HepG2 (cell line): ENCODE results near the gene FAF1. TPM values are rescaled to one million over a fixed set of nuclear protein-coding genes. Genes with fewer than 3 reads are reported as not detected.

ENCODE experiments used
- HOXA5 ChIP-seq: sonication (generic); formaldehyde crosslinking; IDR thresholded peaks from 2 replicates; pipeline ENCODE4 v1.4.0; 2020; ENCODE audit warnings: missing genetic modification reagents
- MTA1 ChIP-seq: sonication (generic); formaldehyde crosslinking; IDR thresholded peaks from 2 replicates; pipeline ENCODE4 v1.4.0; 2020; ENCODE audit warnings: missing genetic modification reagents, mild to moderate bottlenecking, borderline replicate concordance
- NPAS2 ChIP-seq: sonication (generic); formaldehyde crosslinking; IDR thresholded peaks from 2 replicates; pipeline ENCODE4 v1.8.0; 2022; ENCODE audit warnings: mild to moderate bottlenecking, missing genetic modification reagents, borderline replicate concordance
- PHF21A ChIP-seq: sonication (generic); formaldehyde crosslinking; IDR thresholded peaks from 2 replicates; pipeline ENCODE4 v1.5.0; 2020; ENCODE audit warnings: mild to moderate bottlenecking, missing genetic modification reagents
- PHF8 ChIP-seq: sonication (generic); formaldehyde crosslinking; IDR thresholded peaks from 2 replicates; pipeline ENCODE4 v1.5.0; 2020; ENCODE audit warnings: missing genetic modification reagents
- ZNF230 ChIP-seq: sonication (generic); formaldehyde crosslinking; IDR thresholded peaks from 2 replicates; pipeline ENCODE4 v1.4.0; 2020; ENCODE audit warnings: mild to moderate bottlenecking, missing genetic modification reagents
- ZNF44 ChIP-seq: sonication (generic); formaldehyde crosslinking; IDR thresholded peaks from 2 replicates; pipeline ENCODE4 v1.5.1; 2020; ENCODE audit warnings: mild to moderate bottlenecking, missing genetic modification reagents
- ZNF567 ChIP-seq: sonication (generic); formaldehyde crosslinking; IDR thresholded peaks from 2 replicates; pipeline ENCODE4 v1.8.1; 2023; ENCODE audit warnings: mild to moderate bottlenecking, missing genetic modification reagents, borderline replicate concordance
- ZNF572 ChIP-seq: sonication (generic); formaldehyde crosslinking; IDR thresholded peaks from 2 replicates; pipeline ENCODE4 v1.5.1; 2020; ENCODE audit warnings: mild to moderate bottlenecking, missing genetic modification reagents
- ZNF687 ChIP-seq: sonication (generic); formaldehyde crosslinking; IDR thresholded peaks from 2 replicates; pipeline ENCODE4 v1.5.1; 2020; ENCODE audit warnings: mild to moderate bottlenecking, missing genetic modification reagents, moderate library complexity
- ZNF709 ChIP-seq: sonication (generic); formaldehyde crosslinking; IDR thresholded peaks from 2 replicates; pipeline ENCODE4 v1.5.0; 2020; ENCODE audit warnings: mild to moderate bottlenecking, missing genetic modification reagents
- polyA plus RNA-seq, 8 experiments: library from polyadenylated mRNA; depleted of rRNA in 3 of 8; stranded (reverse) in 7 of 8; unstranded in 1 of 8; fragments of >200 nt; fragmentation: Illumina TruSeq in 4 of 8; extraction: Trizol in 4 of 8; gene quantifications; 2 replicates each; pipeline versions ENCODE4 v1.2.1 to v1.2.3, GENCODE V29; 2011 to 2016; ENCODE audit warnings: low read depth in 4 of 8, missing spikeins in 1 of 8, mixed read lengths in 1 of 8; ENCODE audit not compliant: insufficient read depth in 1 of 8
- total RNA-seq, 5 experiments: library from RNA; depleted of rRNA; stranded (reverse); fragments of >200 nt; fragmentation: Illumina TruSeq; extraction: Trizol; gene quantifications; 2 replicates each; pipeline ENCODE4 v1.2.3, GENCODE V29; 2016; ENCODE audit warnings: low read depth in 1 of 5
- TF ChIP-seq, protein P1 (sequence below): sonication (generic); formaldehyde crosslinking; IDR thresholded peaks from 2 replicates; pipeline ENCODE4 v1.4.0; 2020; ENCODE audit warnings: missing genetic modification reagents
- TF ChIP-seq, protein P2 (sequence below): sonication (generic); formaldehyde crosslinking; IDR thresholded peaks from 2 replicates; pipeline ENCODE4 v1.4.0; 2020; ENCODE audit warnings: mild to moderate bottlenecking, missing genetic modification reagents

The FAF1 gene
- total and polyA plus RNA-seq, 2 of the 13 experiments (the other 11 are each of a cell fraction or from before 2014, with no cell fraction given) = 19.4 to 63.3 TPM

GRCh38 chr1:50418600-50419109, 541.4 kb downstream of the FAF1 start (continued):
- TF ChIP-seq, protein P1, sequence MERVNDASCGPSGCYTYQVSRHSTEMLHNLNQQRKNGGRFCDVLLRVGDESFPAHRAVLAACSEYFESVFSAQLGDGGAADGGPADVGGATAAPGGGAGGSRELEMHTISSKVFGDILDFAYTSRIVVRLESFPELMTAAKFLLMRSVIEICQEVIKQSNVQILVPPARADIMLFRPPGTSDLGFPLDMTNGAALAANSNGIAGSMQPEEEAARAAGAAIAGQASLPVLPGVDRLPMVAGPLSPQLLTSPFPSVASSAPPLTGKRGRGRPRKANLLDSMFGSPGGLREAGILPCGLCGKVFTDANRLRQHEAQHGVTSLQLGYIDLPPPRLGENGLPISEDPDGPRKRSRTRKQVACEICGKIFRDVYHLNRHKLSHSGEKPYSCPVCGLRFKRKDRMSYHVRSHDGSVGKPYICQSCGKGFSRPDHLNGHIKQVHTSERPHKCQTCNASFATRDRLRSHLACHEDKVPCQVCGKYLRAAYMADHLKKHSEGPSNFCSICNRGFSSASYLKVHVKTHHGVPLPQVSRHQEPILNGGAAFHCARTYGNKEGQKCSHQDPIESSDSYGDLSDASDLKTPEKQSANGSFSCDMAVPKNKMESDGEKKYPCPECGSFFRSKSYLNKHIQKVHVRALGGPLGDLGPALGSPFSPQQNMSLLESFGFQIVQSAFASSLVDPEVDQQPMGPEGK (CRISPR knock-in tag) = no peak
- TF ChIP-seq PHF21A = no peak
- no peak for TF ChIP-seq MTA1
- TF ChIP-seq ZNF567 (CRISPR knock-in tag) = no peak
- TF ChIP-seq PHF8 (CRISPR knock-in tag) = peak; percentile 5; the same call in 1 of the 2 replicates
- no peak for TF ChIP-seq ZNF230 (CRISPR knock-in tag)
- TF ChIP-seq ZNF687 (CRISPR knock-in tag) = peak; percentile 35; the same call in 1 of the 2 replicates
- no peak for TF ChIP-seq HOXA5 (CRISPR knock-in tag)
- TF ChIP-seq ZNF709 = no peak
- no peak for TF ChIP-seq NPAS2 (CRISPR knock-in tag)
- TF ChIP-seq ZNF44 (CRISPR knock-in tag) = no peak
- TF ChIP-seq ZNF572 (CRISPR knock-in tag) = no peak
- TF ChIP-seq, protein P2, sequence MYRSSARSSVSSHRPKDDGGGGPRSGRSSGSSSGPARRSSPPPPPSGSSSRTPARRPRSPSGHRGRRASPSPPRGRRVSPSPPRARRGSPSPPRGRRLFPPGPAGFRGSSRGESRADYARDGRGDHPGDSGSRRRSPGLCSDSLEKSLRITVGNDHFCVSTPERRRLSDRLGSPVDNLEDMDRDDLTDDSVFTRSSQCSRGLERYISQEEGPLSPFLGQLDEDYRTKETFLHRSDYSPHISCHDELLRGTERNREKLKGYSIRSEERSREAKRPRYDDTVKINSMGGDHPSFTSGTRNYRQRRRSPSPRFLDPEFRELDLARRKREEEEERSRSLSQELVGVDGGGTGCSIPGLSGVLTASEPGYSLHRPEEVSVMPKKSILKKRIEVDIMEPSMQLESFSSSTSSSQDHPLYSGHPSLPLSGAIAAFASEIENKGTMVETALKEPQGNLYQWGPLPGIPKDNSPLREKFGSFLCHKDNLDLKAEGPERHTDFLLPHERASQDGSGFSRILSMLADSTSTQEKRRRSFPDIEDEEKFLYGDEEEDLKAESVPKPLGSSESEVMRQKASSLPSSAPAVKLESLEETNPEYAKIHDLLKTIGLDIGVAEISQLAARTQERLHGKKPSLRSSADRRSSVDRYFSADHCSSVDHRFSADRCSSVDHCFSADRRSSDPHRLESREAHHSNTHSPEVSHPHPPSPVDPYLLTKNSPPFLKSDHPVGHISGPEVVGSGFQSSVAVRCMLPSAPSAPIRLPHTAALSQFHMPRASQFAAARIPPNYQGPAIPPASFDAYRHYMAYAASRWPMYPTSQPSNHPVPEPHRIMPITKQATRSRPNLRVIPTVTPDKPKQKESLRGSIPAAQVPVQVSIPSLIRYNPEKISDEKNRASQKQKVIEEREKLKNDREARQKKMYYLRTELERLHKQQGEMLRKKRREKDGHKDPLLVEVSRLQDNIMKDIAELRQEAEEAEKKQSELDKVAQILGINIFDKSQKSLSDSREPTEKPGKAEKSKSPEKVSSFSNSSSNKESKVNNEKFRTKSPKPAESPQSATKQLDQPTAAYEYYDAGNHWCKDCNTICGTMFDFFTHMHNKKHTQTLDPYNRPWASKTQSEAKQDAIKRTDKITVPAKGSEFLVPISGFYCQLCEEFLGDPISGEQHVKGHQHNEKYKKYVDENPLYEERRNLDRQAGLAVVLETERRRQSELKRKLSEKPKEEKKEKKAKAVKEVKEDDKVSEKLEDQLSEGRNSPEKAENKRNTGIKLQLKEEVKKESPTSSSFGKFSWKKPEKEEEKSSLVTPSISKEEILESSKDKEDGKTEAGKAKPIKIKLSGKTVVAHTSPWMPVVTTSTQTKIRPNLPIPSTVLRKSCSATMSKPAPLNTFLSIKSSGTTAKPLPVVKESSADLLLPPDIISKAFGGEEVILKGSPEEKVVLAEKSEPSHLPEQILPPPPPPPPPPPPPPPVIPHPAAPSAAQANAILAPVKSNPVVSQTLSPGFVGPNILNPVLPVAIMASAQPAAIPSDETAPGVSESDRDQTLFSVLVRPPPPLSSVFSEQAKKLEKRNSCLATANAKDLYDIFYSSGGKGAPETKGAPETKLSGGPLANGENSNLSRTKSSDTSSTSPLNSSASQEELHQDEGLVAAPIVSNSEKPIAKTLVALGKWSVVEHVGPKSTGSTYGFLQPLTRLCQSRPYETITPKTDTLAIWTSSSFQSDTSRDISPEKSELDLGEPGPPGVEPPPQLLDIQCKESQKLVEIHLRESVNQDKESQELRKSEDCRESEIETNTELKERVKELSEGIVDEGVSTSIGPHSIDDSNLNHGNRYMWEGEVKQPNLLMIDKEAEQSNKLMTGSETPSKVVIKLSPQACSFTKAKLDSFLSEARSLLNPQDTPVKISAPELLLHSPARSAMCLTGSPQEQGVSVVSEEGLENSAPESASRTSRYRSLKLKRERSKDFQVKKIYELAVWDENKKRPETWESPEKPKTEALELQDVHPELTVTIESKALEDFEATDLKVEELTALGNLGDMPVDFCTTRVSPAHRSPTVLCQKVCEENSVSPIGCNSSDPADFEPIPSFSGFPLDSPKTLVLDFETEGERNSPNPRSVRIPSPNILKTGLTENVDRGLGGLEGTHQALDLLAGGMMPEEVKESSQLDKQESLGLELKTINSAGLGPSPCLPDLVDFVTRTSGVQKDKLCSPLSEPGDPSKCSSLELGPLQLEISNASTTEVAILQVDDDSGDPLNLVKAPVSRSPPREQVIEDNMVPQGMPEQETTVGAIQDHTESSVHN (CRISPR knock-in tag) = no peak
